ENCODE results near the gene PLCG1.

DNA sequence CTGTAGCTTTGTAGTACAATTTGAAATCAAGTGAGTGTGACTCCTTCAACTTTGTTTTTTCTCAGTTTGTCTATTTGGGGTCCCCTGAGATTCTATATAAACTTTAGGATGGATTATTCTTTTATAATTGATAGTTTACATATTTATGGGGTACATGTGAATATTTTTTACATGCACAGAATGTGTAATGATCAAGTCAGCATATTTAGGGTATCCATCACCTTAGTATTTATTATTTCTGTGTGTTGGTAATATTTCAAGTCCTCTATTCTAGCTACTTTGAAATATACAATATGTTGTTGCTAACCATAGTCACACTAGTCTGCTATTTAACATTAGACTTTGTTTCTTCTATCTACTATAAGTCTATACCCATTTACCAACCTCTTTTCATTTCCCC is 50.3 kb downstream of the PLCG1 start:
- no peak for TF ChIP-seq POLR2A (IDR thresholded peaks at IDR 0.05)
- TF ChIP-seq, protein P1, sequence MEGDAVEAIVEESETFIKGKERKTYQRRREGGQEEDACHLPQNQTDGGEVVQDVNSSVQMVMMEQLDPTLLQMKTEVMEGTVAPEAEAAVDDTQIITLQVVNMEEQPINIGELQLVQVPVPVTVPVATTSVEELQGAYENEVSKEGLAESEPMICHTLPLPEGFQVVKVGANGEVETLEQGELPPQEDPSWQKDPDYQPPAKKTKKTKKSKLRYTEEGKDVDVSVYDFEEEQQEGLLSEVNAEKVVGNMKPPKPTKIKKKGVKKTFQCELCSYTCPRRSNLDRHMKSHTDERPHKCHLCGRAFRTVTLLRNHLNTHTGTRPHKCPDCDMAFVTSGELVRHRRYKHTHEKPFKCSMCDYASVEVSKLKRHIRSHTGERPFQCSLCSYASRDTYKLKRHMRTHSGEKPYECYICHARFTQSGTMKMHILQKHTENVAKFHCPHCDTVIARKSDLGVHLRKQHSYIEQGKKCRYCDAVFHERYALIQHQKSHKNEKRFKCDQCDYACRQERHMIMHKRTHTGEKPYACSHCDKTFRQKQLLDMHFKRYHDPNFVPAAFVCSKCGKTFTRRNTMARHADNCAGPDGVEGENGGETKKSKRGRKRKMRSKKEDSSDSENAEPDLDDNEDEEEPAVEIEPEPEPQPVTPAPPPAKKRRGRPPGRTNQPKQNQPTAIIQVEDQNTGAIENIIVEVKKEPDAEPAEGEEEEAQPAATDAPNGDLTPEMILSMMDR (IDR thresholded peaks at IDR 0.05), result no peak

Measured in suprapubic skin (tissue), 3 donors.